Endothelial cell (in vitro differentiated cells): Measurements from ENCODE around the gene MED25. TPM values are rescaled to one million over a fixed set of nuclear protein-coding genes. Genes with fewer than 3 reads are reported as not detected.

ENCODE experiments used
- DNase-seq: peaks from one replicate; pipeline ENCODE4 v3.0.0; 2021; ENCODE audit warnings: low spot score
- H3K27ac Mint-ChIP-seq: one replicate; pipeline ENCODE4 v1.8.0; 2021; ENCODE audit warnings: mixed read lengths, inconsistent platforms; ENCODE audit not compliant: unreplicated experiment
- H3K27me3 Mint-ChIP-seq: one replicate; pipeline ENCODE4 v1.8.0; 2021; ENCODE audit warnings: mild to moderate bottlenecking, moderate library complexity, mixed read lengths, inconsistent platforms; ENCODE audit not compliant: unreplicated experiment
- H3K36me3 Mint-ChIP-seq: one replicate; pipeline ENCODE4 v1.8.0; 2021; ENCODE audit warnings: mild to moderate bottlenecking, low read depth, mixed read lengths, inconsistent platforms; ENCODE audit not compliant: unreplicated experiment
- H3K4me1 Mint-ChIP-seq: one replicate; pipeline ENCODE4 v1.8.0; 2021; ENCODE audit warnings: mild to moderate bottlenecking, mixed read lengths, inconsistent platforms; ENCODE audit not compliant: unreplicated experiment
- H3K4me3 Mint-ChIP-seq: one replicate; pipeline ENCODE4 v1.8.0; 2021; ENCODE audit warnings: mild to moderate bottlenecking, mixed read lengths, inconsistent platforms; ENCODE audit not compliant: unreplicated experiment
- H3K9me3 Mint-ChIP-seq: one replicate; pipeline ENCODE4 v1.8.0; 2021; ENCODE audit warnings: mixed read lengths, inconsistent platforms; ENCODE audit not compliant: unreplicated experiment
- total RNA-seq: library from RNA; stranded (reverse); fragmentation: NEBNext Ultra II Directional; extraction: Animal tissue kit (Norgen Biotek cat#: 25700); gene quantifications from one replicate; pipeline ENCODE4 v1.2.1, GENCODE V29; 2021; ENCODE audit not compliant: unreplicated experiment
- TF ChIP-seq, protein P1 (sequence below): fragments of 200-600 bp; sonication (generic); IDR thresholded peaks from one replicate; pipeline ENCODE4 v1.5.0; 2021; ENCODE audit warnings: antibody characterized with exemption; ENCODE audit not compliant: unreplicated experiment

The MED25 gene
- total RNA-seq, 1 donor from 2014 or later: 117 TPM

DNA sequence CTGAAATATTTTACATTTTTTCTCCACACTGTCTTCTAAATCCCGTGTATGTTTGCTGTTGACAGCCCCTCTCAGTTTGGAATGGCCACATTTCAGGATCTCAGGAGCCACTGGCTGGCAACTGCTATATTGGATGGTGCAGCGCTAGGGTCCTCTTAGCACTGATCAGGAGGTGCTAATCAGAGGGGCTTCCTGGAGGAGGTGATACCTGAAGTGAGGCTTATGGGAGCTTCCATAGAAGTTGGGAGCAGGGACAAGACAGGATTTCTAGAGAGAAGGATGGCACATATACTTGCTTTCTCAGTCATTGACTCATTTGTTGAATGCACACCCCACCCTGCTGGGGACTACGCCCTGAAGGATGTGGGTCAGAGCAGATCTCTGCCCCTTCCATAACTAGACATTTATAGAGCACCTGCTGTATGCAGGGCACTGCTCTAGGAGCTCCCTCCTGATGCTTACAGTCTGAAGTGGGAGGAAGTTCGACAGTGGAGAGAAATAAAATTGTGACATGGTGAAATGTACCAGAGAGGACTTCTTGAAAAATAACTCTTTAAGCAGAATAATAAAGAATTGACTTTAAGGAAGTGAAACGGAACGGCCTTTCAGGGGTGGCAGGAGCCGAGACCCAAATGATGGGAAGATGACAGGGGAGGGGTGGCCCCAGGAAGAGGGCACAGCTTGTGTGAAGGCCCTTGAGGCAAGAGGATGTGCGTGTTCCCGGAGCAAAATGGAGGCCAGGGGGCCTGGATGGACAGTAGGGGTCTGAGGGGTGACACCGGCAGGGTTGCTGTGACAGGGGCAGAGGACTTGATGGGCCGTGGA, 38.1 kb upstream of the MED25 start:
- Mint-ChIP-seq H3K36me3 (peaks cover 34% of the 10 kb centered on the region), H3K27me3 (peaks cover 7% of the 10 kb centered on the region)
- no peak for DNase-seq

DNA sequence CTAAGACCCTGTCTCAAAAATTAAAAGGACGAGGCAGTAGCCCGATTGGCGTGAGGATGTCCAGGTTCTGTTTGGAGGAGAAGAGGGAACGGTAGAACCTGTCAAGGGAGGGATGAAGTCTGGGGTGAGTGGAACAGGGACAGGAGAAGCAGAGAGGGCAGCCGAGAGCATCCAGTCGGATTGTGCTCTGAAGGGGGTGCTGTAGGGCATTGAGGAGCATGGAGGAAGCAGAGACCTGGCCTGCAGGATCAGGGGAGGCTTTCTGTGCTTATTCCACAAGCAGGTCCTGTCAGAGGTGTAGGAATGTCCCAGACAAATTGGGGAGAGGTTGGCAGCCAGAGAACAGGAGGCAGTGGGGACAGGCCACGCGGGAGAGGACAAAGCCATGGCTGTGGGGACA, 37.2 kb upstream of the MED25 start:
- Mint-ChIP-seq H3K4me1 (peaks cover 17% of the 10 kb centered on the region), H3K36me3 (peaks cover 39% of the 10 kb centered on the region), H3K27ac (peak overlapping the region; percentile 73), H3K4me3 (peak overlapping the region; percentile 50), H3K9me3 (no peaks in the 10 kb centered on the region), H3K27me3 (peaks cover 7% of the 10 kb centered on the region)
- TF ChIP-seq, protein P1, sequence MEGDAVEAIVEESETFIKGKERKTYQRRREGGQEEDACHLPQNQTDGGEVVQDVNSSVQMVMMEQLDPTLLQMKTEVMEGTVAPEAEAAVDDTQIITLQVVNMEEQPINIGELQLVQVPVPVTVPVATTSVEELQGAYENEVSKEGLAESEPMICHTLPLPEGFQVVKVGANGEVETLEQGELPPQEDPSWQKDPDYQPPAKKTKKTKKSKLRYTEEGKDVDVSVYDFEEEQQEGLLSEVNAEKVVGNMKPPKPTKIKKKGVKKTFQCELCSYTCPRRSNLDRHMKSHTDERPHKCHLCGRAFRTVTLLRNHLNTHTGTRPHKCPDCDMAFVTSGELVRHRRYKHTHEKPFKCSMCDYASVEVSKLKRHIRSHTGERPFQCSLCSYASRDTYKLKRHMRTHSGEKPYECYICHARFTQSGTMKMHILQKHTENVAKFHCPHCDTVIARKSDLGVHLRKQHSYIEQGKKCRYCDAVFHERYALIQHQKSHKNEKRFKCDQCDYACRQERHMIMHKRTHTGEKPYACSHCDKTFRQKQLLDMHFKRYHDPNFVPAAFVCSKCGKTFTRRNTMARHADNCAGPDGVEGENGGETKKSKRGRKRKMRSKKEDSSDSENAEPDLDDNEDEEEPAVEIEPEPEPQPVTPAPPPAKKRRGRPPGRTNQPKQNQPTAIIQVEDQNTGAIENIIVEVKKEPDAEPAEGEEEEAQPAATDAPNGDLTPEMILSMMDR: no peak
- no peak for DNase-seq

More for the DNA sequence above, 38.1 kb upstream of the MED25 start:
- TF ChIP-seq, protein P1: no peak
- H3K4me3 Mint-ChIP-seq: no peak overlapping the region
- H3K4me1 Mint-ChIP-seq: peaks cover 17% of the 10 kb centered on the region
- H3K27ac Mint-ChIP-seq: peak overlapping the region; percentile 73
- no peaks in the 10 kb centered on the region for H3K9me3 Mint-ChIP-seq

DNA sequence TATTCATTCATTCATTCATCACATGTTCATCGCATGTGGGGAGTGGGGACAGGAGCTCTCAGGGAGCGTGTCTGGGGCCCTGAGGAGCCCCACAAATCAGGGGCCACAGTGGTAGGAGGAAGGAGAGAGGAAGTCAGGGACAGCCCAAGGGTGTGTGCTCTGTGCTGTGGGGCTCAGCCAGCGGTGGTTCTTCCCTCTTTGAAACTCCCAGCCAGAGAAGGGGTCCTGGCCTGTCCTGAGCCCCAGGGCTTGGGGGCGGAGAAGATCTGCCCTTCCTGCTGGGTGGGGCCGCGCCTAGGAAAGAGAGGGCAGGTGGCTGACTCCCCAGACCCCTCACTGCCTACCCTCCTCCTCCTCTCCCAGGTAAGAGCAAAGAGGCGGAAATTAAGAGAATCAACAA, 36.7 kb upstream of the MED25 start:
- Mint-ChIP-seq H3K36me3 (peaks cover 38% of the 10 kb centered on the region), H3K4me1 (peaks cover 17% of the 10 kb centered on the region), H3K4me3 (peak overlapping the region; percentile 50), H3K27me3 (peaks cover 7% of the 10 kb centered on the region), H3K9me3 (no peaks in the 10 kb centered on the region), H3K27ac (peak overlapping the region; percentile 73)
- TF ChIP-seq, protein P1: no peak
- DNase-seq: no peak

DNA sequence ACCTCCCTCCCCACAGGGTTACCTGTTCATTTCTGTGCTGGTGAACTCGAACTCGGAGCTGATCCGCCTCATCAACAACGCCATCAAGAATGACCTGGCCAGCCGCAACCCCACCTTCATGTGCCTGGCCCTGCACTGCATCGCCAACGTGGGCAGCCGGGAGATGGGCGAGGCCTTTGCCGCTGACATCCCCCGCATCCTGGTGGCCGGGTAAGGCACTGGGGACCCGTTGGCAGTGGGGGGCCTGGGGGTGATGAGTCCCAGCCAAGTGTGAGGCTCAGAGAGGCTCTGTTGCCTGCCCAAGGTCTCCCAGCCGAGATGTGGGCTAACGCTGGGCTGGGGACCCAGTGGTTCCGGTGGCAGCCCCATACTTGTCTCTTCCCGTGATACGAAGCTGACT, 35.6 kb upstream of the MED25 start:
- H3K9me3 Mint-ChIP-seq: no peaks in the 10 kb centered on the region

More for the DNA sequence above, 35.6 kb upstream of the MED25 start:
- H3K36me3 Mint-ChIP-seq: peaks cover 38% of the 10 kb centered on the region
- H3K4me3 Mint-ChIP-seq: no peak overlapping the region
- DNase-seq: no peak
- TF ChIP-seq, protein P1: no peak
- no peak overlapping the region for H3K27ac Mint-ChIP-seq
- peaks cover 17% of the 10 kb centered on the region for H3K4me1 Mint-ChIP-seq
- H3K27me3 Mint-ChIP-seq: peaks cover 7% of the 10 kb centered on the region
